Sigmoid colon (tissue), 7 donors: ENCODE results near the gene DYNAP. TPM values are rescaled to one million over a fixed set of nuclear protein-coding genes. Genes with fewer than 3 reads are reported as not detected.

ENCODE experiments used
- DNase-seq: peaks from one replicate; pipeline ENCODE4 v3.0.0-alpha.2; 2019
- H3K27ac ChIP-seq, 4 donors: fragments of 200-600 bp; sonication (generic); one replicate each; pipeline ENCODE4 v1.5.1; 2016 to 2019; ENCODE audit warnings: mild to moderate bottlenecking in 1 of 4
- H3K27me3 ChIP-seq, 3 donors: fragments of 200-600 bp; sonication (generic); one replicate each; pipeline ENCODE4 v1.5.1; 2019; ENCODE audit warnings: mild to moderate bottlenecking in 1 of 3
- H3K36me3 ChIP-seq, 4 donors: fragments of 200-600 bp; sonication (generic); one replicate each; pipeline ENCODE4 v1.5.1; 2016 to 2019
- H3K4me1 ChIP-seq, 4 donors: fragments of 200-600 bp; sonication (generic); one replicate each; pipeline ENCODE4 v1.5.1; 2017 to 2019
- H3K4me3 ChIP-seq, 4 donors: fragments of 200-600 bp; sonication (generic); one replicate each; pipeline ENCODE4 v1.5.1; 2017 to 2019; ENCODE audit warnings: mild to moderate bottlenecking in 2 of 4, moderate library complexity in 1 of 4
- H3K9me3 ChIP-seq, 4 donors: fragments of 200-600 bp in 3 of 4; sonication (generic) in 3 of 4; one replicate each; pipeline versions ENCODE4 v1.5.1 to v1.6.1; 2013 to 2019
- EP300 ChIP-seq, 4 donors: sonication (generic); formaldehyde crosslinking; IDR thresholded peaks; one replicate each; pipeline ENCODE4 v1.6.1; 2017; ENCODE audit warnings: antibody characterized with exemption in 4 of 4
- POLR2A ChIP-seq, 2 donors: fragments of 450-650 bp; IDR thresholded peaks; one replicate each; pipeline ENCODE4 v1.6.1; 2016; ENCODE audit warnings: antibody characterized with exemption in 2 of 2, mild to moderate bottlenecking in 2 of 2, moderate library complexity in 2 of 2
- POLR2AphosphoS5 ChIP-seq, 4 donors: sonication (generic); formaldehyde crosslinking; IDR thresholded peaks; one replicate each; pipeline ENCODE4 v1.6.1; 2017; ENCODE audit warnings: antibody characterized with exemption in 4 of 4
- WGBS, 2 donors: extraction: QIAGEN DNeasy Blood & Tissue Kit; methylation state at CpG; one replicate each; pipeline ENCODE4 v1.1.7; 2013; 5-methylcytosine and 5-hydroxymethylcytosine counted together
- intact Hi-C: fragments of 100-400 bp; cut with DNase I; formaldehyde crosslinking; loops from one replicate; pipeline ENCODE4 v1.15.1; 2023
- polyA plus RNA-seq, 3 donors: library from polyadenylated mRNA; stranded (reverse); fragments of 200-250 nt; gene quantifications; one replicate each; pipeline ENCODE4 v1.2.3, GENCODE V29; 2013
- total RNA-seq, 4 donors: library from RNA; depleted of rRNA; stranded (reverse); fragments of >200 nt; gene quantifications; one replicate each; pipeline ENCODE4 v1.1.0, GENCODE V29; 2016
- TF ChIP-seq, protein P1 (sequence below), 4 experiments: fragments of 450-650 bp in 3 of 4; fragments of 200-600 bp in 1 of 4; IDR thresholded peaks; one replicate each; pipeline ENCODE4 v1.5.1; 2016 to 2019; ENCODE audit warnings: antibody characterized with exemption in 4 of 4, mild to moderate bottlenecking in 3 of 4, moderate library complexity in 2 of 4
- donor health status: healthy with polysubstance abuse.
- donor health status: Bipolar disorder and iron deficiency.
- donor health status: healthy.

The DYNAP gene
- total and polyA plus RNA-seq, 7 donors: not detected

DNA sequence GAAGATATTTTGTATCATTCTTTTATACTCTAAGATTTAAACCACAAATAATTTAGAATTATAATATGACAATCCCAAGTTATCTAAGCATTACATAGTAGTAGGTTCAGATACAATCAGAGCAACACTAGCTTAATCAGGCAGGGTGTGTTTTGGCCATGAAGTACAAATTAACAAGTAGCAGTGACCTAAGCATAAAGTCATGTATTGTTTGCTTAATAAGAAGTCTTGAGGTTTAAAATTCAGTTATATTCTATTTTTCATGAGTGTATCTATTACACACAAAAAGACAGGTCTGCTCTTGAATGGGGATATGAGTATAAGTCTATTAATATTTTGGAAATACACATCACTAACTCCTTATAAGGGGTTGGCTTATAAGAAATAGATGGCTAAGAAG, 39.9 kb downstream of the DYNAP start:
- TF ChIP-seq, protein P1, sequence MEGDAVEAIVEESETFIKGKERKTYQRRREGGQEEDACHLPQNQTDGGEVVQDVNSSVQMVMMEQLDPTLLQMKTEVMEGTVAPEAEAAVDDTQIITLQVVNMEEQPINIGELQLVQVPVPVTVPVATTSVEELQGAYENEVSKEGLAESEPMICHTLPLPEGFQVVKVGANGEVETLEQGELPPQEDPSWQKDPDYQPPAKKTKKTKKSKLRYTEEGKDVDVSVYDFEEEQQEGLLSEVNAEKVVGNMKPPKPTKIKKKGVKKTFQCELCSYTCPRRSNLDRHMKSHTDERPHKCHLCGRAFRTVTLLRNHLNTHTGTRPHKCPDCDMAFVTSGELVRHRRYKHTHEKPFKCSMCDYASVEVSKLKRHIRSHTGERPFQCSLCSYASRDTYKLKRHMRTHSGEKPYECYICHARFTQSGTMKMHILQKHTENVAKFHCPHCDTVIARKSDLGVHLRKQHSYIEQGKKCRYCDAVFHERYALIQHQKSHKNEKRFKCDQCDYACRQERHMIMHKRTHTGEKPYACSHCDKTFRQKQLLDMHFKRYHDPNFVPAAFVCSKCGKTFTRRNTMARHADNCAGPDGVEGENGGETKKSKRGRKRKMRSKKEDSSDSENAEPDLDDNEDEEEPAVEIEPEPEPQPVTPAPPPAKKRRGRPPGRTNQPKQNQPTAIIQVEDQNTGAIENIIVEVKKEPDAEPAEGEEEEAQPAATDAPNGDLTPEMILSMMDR (IDR thresholded peaks at IDR 0.05): no peak
- TF ChIP-seq POLR2AphosphoS5 (IDR thresholded peaks at IDR 0.05): no peak
- TF ChIP-seq POLR2A (IDR thresholded peaks at IDR 0.05): no peak
- H3K27ac ChIP-seq: no peak overlapping the region
- no peaks in the 10 kb centered on the region for H3K36me3 ChIP-seq
- intact Hi-C loops: no loop called here
- H3K4me3 ChIP-seq: no peak overlapping the region
- DNase-seq: no peak
- H3K9me3 ChIP-seq: peaks cover 0 to 5% (median 0%) of the 10 kb centered on the region in 4 donors
- H3K4me1 ChIP-seq: no peaks in the 10 kb centered on the region
- no peaks in the 10 kb centered on the region for H3K27me3 ChIP-seq

DNA sequence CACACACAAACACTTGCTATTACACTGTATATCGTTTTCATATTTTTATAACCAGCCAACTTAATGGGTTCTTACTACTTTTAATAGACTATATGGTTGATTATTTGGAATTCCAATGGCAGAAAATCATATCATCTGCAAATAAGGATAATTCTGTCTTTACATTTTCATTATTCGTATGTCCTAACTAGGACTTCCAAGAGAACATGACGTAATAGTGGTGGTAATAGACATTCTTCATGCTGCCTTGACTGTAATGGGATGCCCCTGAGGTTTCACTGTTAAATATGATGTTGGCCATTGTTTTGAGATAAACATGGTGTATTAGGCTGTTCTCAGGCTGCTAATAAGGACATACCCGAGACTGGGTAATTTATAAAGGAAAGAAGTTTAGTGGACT, 45.2 kb downstream of the DYNAP start:
- H3K36me3 ChIP-seq: no peaks in the 10 kb centered on the region
- H3K9me3 ChIP-seq: no peaks in the 10 kb centered on the region
- no peaks in the 10 kb centered on the region for H3K4me1 ChIP-seq
- intact Hi-C loops: no loop called here
- TF ChIP-seq POLR2AphosphoS5 (IDR thresholded peaks at IDR 0.05) (no peak), EP300 (IDR thresholded peaks at IDR 0.05) (no peak), POLR2A (IDR thresholded peaks at IDR 0.05) (no peak)
- TF ChIP-seq, protein P1 (IDR thresholded peaks at IDR 0.05): no peak
- H3K27ac ChIP-seq: no peak overlapping the region
- 87 to 88% methylated on average over 4 of the region's 4 CpGs for WGBS, 2 donors
- H3K27me3 ChIP-seq: no peaks in the 10 kb centered on the region
- DNase-seq: no peak
- no peak overlapping the region for H3K4me3 ChIP-seq

DNA sequence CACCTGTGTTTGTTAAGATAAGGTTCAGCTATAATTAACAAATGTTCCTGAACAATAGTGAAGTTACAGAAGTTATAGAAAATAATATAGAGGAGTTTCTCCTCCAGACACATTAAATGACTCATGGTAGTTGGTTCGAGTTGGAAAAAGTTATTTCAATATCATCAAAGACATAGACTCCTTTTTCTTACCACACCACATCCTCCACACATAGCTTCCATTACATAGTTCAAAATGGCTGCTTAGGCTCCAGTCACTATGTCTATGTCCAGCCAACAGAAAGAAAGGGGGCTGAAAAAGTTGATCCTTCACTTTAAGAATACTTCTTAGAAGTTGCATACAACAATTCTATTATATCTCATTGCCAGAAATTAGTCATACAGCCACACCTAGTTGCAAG, 50.7 kb downstream of the DYNAP start:
- no peaks in the 10 kb centered on the region for H3K4me1 ChIP-seq
- H3K9me3 ChIP-seq: no peaks in the 10 kb centered on the region
- H3K27ac ChIP-seq: no peak overlapping the region
- intact Hi-C loops: no loop called here
- DNase-seq: no peak
- 75 to 77% methylated on average over 1 of the region's 1 CpG for WGBS, 2 donors
- H3K36me3 ChIP-seq: no peaks in the 10 kb centered on the region
- no peaks in the 10 kb centered on the region for H3K27me3 ChIP-seq
- TF ChIP-seq, protein P1 (IDR thresholded peaks at IDR 0.05): no peak
- TF ChIP-seq POLR2AphosphoS5 (IDR thresholded peaks at IDR 0.05): no peak
- H3K4me3 ChIP-seq: no peak overlapping the region

DNA sequence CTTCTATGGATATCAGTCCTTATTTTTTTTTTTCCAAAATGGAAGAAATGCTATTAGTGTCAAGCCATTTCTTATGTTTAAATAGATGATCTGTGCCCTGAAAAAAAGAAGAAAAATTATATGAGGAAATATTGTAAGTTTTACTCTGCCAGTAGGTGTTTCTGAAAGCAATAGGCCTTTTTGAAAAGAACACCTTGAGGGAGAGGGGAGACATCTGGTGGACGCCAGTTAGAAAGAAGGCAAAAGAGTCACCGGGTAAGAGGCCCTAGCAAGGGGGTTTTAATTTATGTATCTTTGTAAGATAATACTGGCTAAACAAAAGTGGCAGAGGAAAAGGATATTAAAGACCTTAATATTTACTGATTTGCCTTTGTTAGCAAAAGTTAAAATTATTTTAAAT, 56.1 kb downstream of the DYNAP start:
- H3K27ac ChIP-seq: no peak overlapping the region
- intact Hi-C loops: no loop called here
- no peaks in the 10 kb centered on the region for H3K4me1 ChIP-seq
- no peaks in the 10 kb centered on the region for H3K36me3 ChIP-seq
- H3K4me3 ChIP-seq: no peak overlapping the region
- WGBS, 2 donors: 4 to 10% methylated on average over 2 of the region's 2 CpGs
- no peaks in the 10 kb centered on the region for H3K27me3 ChIP-seq
- H3K9me3 ChIP-seq: no peaks in the 10 kb centered on the region
- no peak for TF ChIP-seq POLR2A (IDR thresholded peaks at IDR 0.05)
- TF ChIP-seq, protein P1 (IDR thresholded peaks at IDR 0.05): no peak
- no peak for DNase-seq

Other genes starting within 250 kb of the DYNAP start
- gene STARD6, start 233.4 kb upstream of the DYNAP start, total RNA-seq: not detected
- gene STARD6, start 233.4 kb upstream of the DYNAP start, polyA plus RNA-seq: not detected
- 1 to 10 TPM; 1.3 to 4.1 (median 2.8) TPM for gene C18orf54, start 233.3 kb upstream of the DYNAP start, total RNA-seq
- 1 to 10 TPM in 2 of 3 donors, under 1 TPM in 1; 0.60 to 1.7 (median 1.4) TPM for gene C18orf54, start 233.3 kb upstream of the DYNAP start, polyA plus RNA-seq
- gene RAB27B, start 237.2 kb downstream of the DYNAP start, total RNA-seq: 1 to 10 TPM in 1 of 4 donors, under 1 TPM in 3; 0.27 to 1.4 (median 0.44) TPM
- gene RAB27B, start 237.2 kb downstream of the DYNAP start, polyA plus RNA-seq: 1 to 10 TPM; 2.5 to 6.0 (median 4.6) TPM